Motor neuron (in vitro differentiated cells): ENCODE measurements around the gene BCL2L2. TPM values are rescaled to one million over a fixed set of nuclear protein-coding genes. Genes with fewer than 3 reads are reported as not detected.

Experiments
- ATAC-seq, 8 experiments: fragments of 200-7000 bp; cut with Tn5 transposase; replicated peaks in 6 of 8; 2 replicates each; pipeline ENCODE4 v1.8.0; 2021; ENCODE audit warnings: mild to moderate bottlenecking in 8 of 8, moderate library complexity in 8 of 8
- H3K27ac ChIP-seq, 2 donors: fragments of 250-450 bp; sonication (Bioruptor Pico); 2 replicates each; pipeline ENCODE4 v1.9.0; 2021; ENCODE audit warnings: antibody characterized with exemption in 2 of 2, mild to moderate bottlenecking in 2 of 2, moderate library complexity in 1 of 2
- H3K4me1 ChIP-seq, 2 donors: fragments of 250-450 bp; sonication (Bioruptor Pico); replicated peaks in 1 of 2; 2 replicates each; pipeline ENCODE4 v1.6.1; 2021; ENCODE audit warnings: antibody characterized with exemption in 2 of 2, mild to moderate bottlenecking in 2 of 2, moderate library complexity in 1 of 2
- H3K4me3 ChIP-seq, 5 donors: fragments of 250-450 bp; sonication (Bioruptor Pico); 2 replicates each; pipeline ENCODE4 v1.9.0; 2021; ENCODE audit warnings: antibody characterized with exemption in 5 of 5, mild to moderate bottlenecking in 5 of 5, moderate library complexity in 4 of 5
- WGBS, 10 experiments: fragments of 450-650 bp; shearing (Covaris generic); methylation state at CpG; one replicate each; pipeline ENCODE4 v1.0.0; 2022; 5-methylcytosine and 5-hydroxymethylcytosine counted together
- in situ Hi-C, 9 experiments: fragments of 400-800 bp; cut with MboI; loops; one replicate each; pipeline ENCODE4 v1.15.0; 2021; ENCODE audit warnings: low sequenced_read_pairs in 9 of 9, low pct_unique_long_range_greater_than_20kb in 2 of 9; ENCODE audit not compliant: unreplicated experiment in 9 of 9
- total RNA-seq, 8 experiments: library from RNA; unstranded; fragments of 300-600 nt; gene quantifications; 2 replicates each; pipeline versions ENCODE4 v1.2.3 to v1.2.4, GENCODE V29; 2022

The BCL2L2 gene
- total RNA-seq, 8 experiments from 2014 or later = 12.6 to 37.7 (median 19.0) TPM

DNA sequence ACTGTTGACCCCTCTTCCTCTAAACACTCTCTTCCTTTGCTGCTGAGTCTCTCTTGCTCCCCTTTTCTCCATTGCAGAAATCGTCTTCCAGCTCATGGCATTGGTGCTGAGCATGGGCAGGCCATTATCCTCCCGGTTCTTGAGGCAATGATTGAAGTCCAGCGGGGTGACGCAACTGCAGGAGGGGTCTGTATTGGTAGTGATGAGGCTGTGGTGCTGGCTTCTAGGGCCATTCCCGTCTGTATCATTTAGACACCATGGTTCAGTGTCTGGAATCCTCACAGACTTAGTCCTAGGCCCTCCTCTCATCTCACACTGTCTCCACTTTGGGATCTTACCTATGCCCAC, 46.8 kb downstream of the BCL2L2 start:
- in situ Hi-C loops = no loop called here
- Histone ChIP-seq H3K4me3 (peak overlapping the region in 2 of 5 donors; percentile 80 to 91), H3K27ac (no peak overlapping the region), H3K4me1 (peaks cover 0 to 3% of the 10 kb centered on the region in 2 donors)
- whole genome bisulfite sequencing, 10 experiments = 30 to 100% (median 80%) methylated on average over 1 to 4 of the region's 5 CpGs; no CpG with 5 or more reads in 3 of the 10 experiments
- ATAC-seq = no peak

DNA sequence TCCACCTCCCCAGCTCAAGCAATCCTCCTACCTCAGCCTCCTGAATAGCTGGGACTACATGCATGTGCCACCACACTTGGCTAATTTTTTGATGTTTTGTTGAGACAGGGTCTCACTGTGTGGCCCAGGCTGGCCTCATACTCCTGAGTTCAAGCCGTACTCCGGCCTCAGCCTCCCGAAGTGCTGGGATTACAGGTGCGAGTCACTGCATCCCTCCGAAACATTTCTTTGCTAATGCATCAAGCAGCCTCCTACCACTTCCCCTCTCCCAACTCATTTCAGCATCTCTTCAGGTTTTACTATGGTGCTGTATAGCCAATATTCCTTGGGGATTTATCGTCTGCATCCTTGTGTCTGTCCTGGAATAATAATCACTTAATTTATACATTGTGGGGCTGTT, 48.4 kb downstream of the BCL2L2 start:
- Histone ChIP-seq H3K27ac (no peak overlapping the region), H3K4me3 (no peak overlapping the region), H3K4me1 (peaks cover 0 to 7% of the 10 kb centered on the region in 2 donors)
- 42 to 100% (median 100%) methylated on average over 2 to 4 of the region's 6 CpGs; no CpG with 5 or more reads in 5 of the 10 experiments for WGBS, 10 experiments
- in situ Hi-C loops = no loop called here
- ATAC-seq = no peak

DNA sequence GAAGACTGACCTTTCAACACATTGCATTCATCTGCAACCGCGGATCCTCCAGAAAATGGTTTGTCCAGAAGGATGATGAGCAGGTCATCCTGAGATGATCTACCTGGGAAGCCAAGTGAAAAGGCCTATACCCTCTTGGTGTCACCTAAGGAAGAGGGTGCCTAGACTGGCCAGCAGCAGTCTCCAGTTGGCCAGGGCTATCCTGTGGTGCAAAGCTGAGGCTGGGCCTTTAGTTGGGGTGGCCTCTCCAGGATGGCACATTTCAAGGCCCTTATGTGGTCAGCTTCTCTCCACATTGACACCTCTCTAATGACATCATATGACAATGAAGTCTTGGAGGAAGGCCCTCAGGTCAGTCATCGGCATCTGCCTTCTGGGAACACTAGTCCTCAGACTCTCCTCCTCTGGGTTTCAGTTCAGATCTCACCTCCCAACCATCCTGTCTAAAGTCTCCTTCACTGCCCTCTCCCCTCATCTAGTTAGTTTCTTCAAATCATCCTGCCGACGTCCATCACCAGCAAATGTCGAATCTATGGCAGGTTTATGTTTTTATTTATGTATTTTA, 49.3 kb downstream of the BCL2L2 start:
- no peak for ATAC-seq
- in situ Hi-C loops = no loop called here
- Histone ChIP-seq H3K4me3 (no peak overlapping the region), H3K27ac (no peak overlapping the region), H3K4me1 (peaks cover 0 to 16% of the 10 kb centered on the region in 2 donors)
- WGBS, 10 experiments = 64 to 100% (median 74%) methylated on average over 1 to 4 of the region's 6 CpGs; no CpG with 5 or more reads in 2 of the 10 experiments

DNA sequence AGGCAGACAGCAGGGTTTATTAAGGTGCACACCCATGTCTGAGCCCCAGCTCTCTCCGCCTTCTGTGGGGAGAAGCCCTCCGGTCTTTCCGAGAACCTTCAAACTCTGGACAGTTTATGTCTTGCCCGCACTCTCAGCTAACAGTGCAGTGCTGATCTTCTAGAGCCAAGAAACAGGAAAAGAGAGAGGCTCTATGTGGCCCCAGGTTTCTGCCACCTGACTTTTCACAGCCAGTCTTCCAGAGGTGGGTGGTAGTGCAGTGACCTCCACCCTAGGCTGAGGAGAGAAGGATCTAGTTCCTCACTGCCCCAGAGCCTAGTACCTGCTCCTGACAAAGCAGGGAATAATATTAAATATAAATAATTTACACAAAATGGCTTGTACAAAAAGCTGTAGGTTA, 50.0 kb downstream of the BCL2L2 start:
- in situ Hi-C loops = no loop called here
- WGBS, 10 experiments = 79 to 100% (median 92%) methylated on average over 1 to 4 of the region's 4 CpGs; no CpG with 5 or more reads in 5 of the 10 experiments
- Histone ChIP-seq H3K4me3 (no peak overlapping the region), H3K27ac (no peak overlapping the region), H3K4me1 (peaks cover 0 to 18% of the 10 kb centered on the region in 2 donors)
- no peak for ATAC-seq

DNA sequence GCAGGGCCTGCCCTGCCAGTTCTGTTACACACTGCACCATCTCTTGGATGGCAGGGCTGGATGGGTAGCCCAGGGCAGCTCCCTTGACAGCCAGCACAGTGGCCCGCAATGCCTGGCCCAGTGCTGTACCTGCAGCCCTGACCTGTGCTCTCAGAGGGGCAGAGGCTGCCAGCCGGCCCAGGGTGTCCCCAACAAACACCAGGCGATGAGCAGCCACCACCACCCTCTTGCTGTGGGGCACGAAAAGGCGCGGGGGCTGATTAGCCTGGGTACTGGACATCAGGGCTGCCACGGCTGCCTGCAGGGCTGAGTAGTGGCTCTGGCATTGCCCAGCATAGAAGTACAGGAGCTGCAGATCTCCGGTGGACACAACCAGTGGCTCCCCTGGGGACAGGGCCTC, 50.6 kb downstream of the BCL2L2 start:
- Histone ChIP-seq H3K4me3 (no peak overlapping the region), H3K4me1 (peaks cover 0 to 23% of the 10 kb centered on the region in 2 donors), H3K27ac (no peak overlapping the region)
- in situ Hi-C loops = no loop called here
- WGBS, 10 experiments = 70 to 100% (median 80%) methylated on average over 1 to 6 of the region's 8 CpGs; no CpG with 5 or more reads in 5 of the 10 experiments
- no peak for ATAC-seq

DNA sequence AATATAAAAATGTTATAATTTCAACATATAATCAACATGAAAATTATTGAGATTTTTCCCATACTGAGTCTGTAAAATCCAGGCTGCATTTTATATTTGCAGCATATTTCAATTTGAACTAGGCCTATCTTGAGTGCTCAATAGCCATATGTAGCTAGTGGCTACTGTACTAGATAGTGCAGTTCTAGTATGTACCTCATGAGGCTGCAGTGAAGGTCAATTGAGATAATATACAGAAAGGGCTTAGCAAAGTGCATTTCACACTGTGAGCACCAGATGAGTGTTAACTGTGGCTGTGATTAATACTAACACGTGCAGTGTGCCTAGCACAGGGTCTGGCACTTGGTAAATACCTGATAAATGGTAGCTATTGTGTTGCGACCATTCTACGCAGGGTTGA, 51.4 kb downstream of the BCL2L2 start:
- WGBS, 10 experiments = 50 to 100% (median 72%) methylated on average over 1 to 3 of the region's 3 CpGs; no CpG with 5 or more reads in 1 of the 10 experiments
- H3K27ac ChIP-seq = no peak overlapping the region
- H3K4me1 ChIP-seq = peaks cover 0 to 23% of the 10 kb centered on the region in 2 donors
- ATAC-seq = no peak
- in situ Hi-C loops = no loop called here
- H3K4me3 ChIP-seq = no peak overlapping the region

DNA sequence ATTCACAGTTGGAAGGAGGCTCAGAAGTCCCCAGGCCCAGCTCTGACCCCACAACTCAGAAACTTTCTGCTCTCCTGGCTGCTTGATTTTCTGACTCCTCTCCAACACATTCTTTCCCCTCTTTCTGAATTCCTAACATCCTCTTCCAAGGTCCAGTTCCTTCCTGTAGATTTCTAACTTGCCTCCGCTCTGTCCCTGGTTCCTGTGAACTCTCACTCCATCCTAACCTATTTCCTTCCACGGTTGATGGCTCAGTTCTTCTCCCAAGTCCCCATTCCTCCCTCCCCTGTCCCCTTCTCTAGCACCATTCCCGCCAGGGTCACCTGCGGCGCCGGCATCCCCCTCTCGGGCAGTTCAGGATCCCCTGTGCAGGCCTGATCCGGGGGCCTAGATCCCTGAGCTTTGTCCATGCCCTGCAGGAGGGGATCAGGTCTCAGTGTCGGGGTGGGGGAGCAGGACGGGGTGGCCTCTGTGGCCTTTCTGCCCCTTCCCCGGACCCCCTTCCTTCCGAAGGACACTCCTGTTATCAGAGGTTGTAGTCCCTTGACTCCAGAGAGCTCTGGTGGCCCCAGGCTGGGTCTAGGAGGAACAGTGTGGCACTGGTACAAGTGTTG, 52.0 kb downstream of the BCL2L2 start:
- Histone ChIP-seq H3K4me1 (peaks cover 0 to 24% of the 10 kb centered on the region in 2 donors), H3K27ac (no peak overlapping the region), H3K4me3 (no peak overlapping the region)
- no peak for ATAC-seq
- in situ Hi-C loops = no loop called here
- 52 to 97% (median 72%) methylated on average over 2 to 6 of the region's 12 CpGs; no CpG with 5 or more reads in 5 of the 10 experiments for WGBS, 10 experiments

DNA sequence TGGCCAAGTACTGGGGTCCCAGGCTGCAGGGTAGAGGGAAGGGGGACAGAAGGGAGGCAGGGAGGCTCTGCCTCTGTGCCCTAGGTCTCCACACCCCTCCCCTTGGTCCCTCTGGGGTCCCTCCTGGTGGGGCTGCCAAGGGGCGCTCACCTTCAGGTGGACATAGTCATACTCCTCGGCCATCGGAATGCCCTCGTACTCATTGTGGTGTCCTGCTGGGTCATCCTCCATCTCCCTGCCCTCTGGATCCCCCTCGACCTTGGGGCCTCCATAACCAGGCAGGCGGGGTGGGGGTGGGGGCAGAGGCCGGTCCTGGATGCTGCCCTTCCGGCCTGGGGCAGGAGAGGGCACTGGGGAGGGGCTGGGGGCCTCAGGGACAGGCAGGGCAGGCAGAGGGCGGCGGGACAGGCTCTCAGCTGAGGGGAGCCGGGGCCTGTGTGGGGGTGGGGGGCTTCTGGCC, 52.6 kb downstream of the BCL2L2 start:
- ATAC-seq = no peak
- in situ Hi-C loops = no loop called here
- H3K27ac ChIP-seq = no peak overlapping the region

DNA sequence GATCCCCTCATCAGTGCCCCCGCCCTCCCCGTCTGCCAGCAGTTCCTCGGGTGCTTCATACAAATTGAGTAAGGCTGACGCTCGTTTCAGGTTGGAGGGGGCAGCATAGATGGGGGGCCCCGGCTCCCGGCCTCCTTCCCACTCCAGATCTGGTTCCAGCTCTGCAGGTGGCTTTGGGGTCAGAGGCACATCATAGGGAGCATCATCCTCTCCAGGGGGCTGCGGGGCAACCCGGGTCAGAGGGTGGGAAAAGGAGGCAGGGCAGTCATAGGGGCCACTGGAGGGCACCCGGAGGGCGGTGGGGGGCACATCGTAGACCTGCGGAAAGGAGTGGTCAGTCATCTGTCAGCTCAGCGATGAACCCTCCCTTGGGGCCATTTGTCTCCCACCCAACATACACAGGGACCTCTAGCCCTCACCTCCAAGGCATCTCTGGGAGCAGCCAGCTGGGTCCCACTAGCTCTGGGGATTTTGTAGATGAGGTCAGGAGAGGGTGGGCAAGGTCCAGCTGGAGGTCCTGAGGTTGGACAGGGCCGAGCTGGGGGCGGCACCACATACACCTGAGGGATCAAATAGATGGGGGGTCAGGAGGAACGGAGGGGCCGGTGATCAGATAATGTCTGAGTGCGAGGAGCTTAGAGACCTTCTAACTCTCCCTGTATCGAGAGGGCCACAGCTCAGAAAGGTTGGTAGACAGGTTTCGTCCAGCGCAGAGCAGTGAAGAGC, 53.3 kb downstream of the BCL2L2 start:
- Histone ChIP-seq H3K4me3 (no peak overlapping the region), H3K27ac (no peak overlapping the region), H3K4me1 (peaks cover 9 to 36% of the 10 kb centered on the region in 2 donors)
- 80 to 85% methylated on average over 2 to 4 of the region's 22 CpGs; no CpG with 5 or more reads in 8 of the 10 experiments for WGBS, 10 experiments
- in situ Hi-C loops = no loop called here
- ATAC-seq = no peak

More for the DNA sequence above, 52.6 kb downstream of the BCL2L2 start:
- WGBS, 10 experiments = 100% methylated on average over 2 of the region's 11 CpGs; no CpG with 5 or more reads in 9 of the 10 experiments
- peaks cover 5 to 30% of the 10 kb centered on the region in 2 donors for H3K4me1 ChIP-seq
- H3K4me3 ChIP-seq = no peak overlapping the region

DNA sequence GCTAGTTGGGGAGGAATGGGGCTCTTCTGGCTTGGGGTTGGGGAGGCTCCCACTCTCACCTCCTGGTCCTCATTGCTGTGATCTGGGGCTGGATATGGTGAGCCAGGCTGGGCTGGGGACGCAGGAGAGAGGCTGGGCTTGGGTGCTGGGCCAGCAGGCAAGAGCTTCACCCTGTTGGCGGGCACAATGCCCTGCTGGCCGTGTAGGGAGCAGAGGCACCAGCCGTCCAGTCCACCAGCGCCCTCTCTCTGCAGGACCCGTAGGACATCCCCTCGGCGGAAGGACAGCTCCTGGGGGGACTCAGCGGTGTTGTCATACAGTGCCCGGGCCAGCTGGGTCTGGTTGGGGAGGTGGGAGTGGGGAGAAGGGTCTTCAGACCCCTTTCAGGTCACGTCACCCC, 53.9 kb downstream of the BCL2L2 start:
- H3K4me3 ChIP-seq = no peak overlapping the region

DNA sequence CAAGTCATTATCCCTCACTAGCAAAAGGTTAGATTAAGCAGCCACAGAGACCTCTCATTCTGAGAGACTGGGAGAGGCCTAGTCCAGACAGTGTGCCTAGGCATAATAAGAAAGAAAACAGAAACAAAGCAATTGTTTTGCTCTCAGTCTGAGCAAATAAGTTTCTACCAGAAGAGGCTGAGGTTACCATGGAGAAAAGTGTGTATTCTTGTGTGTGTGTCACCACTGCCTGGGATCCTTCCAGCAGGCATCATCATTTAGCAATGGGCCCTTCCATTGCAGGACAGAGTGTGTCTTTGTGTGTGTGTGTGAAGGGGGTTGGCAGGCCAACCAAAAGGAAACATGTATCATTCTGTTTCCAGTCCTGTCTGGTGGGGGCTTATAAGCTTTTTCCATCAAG, 54.7 kb downstream of the BCL2L2 start:
- in situ Hi-C loops = no loop called here
- peak in 5 of 8 experiments; percentile 10 to 83 (median 50) for ATAC-seq

More for the DNA sequence above, 53.9 kb downstream of the BCL2L2 start:
- 40 to 100% (median 79%) methylated on average over 1 to 2 of the region's 11 CpGs; no CpG with 5 or more reads in 6 of the 10 experiments for WGBS, 10 experiments
- Histone ChIP-seq H3K4me1 (peaks cover 9 to 43% of the 10 kb centered on the region in 2 donors), H3K27ac (no peak overlapping the region)
- in situ Hi-C loops = no loop called here
- ATAC-seq = no peak

More for the DNA sequence above, 54.7 kb downstream of the BCL2L2 start:
- Histone ChIP-seq H3K4me1 (peaks cover 9 to 48% of the 10 kb centered on the region in 2 donors), H3K27ac (no peak overlapping the region), H3K4me3 (no peak overlapping the region)
